Measurements from ENCODE around the gene TRIM2. TPM values are rescaled to one million over a fixed set of nuclear protein-coding genes. Genes with fewer than 3 reads are reported as not detected.

The TRIM2 gene
- total RNA-seq, 1 experiment from 2014 or later = 87.0 TPM

DNA sequence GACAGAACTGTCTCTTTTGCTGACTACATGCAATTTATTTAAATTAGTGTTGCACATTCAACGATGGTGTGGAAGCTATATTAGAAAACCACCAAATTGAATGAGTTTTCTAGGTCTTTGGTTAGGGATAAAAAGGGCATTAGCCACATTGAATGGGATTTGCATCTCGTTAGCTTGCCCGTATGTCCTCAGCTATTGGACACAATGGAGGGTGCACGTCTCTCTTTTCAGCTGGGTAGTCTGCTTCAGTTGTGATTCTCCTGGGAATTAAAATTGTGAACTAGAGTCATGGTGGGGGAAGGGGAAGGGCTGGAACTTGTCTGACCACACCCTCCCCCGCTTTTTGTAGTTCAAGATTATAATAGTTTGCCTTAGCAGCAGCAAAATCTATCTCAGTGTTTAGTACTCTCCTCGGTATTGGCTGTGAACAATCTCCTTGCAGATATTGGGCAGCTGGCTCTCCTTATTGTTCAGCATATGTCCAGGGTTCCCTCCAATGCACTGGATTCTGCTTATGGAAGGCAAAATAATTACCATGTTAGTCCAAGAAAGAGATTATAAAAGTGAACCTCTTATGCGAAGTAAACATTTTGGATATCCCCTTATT lies 23.3 kb downstream of the TRIM2 start:
- Histone ChIP-seq H4K20me1 (ENCODE audit: insufficient read depth) (no peaks in the 10 kb centered on the region), H3K4me3 (no peak overlapping the region), H3K9me2 (ENCODE audit: insufficient read depth) (no peaks in the 10 kb centered on the region), H3K27ac (no peak overlapping the region), H3K36me3 (ENCODE audit: low read depth) (peaks cover 13% of the 10 kb centered on the region), H3F3A (ENCODE audit: insufficient read depth, low read depth) (peaks cover 29% of the 10 kb centered on the region), H3K27me3 (ENCODE audit: insufficient read depth, low read depth) (no peaks in the 10 kb centered on the region), H3K79me2 (ENCODE audit: low read depth) (peaks cover 66% of the 10 kb centered on the region), H3K4me2 (no peak overlapping the region), H3K9me3 (ENCODE audit: insufficient read depth, low read depth) (0 out of 2 replicates have a peak, but pooled peaks cover 3% of the 10 kb centered on the region), H2AFZ (no peak overlapping the region), H3K4me1 (replicated peaks; ENCODE audit: insufficient read depth) (peaks cover 44% of the 10 kb centered on the region)
- ChIA-PET CTCF (no interaction called here), POLR2A (ENCODE audit: unreplicated experiment) (interaction anchor here (0.6 kb wide), 1 partner anchor 271 kb away, joined by 4 read pairs; no protein-coding TSS in a partner anchor)
- TF ChIP-seq EZH2 (IDR thresholded peaks at IDR 0.05; ENCODE audit: low read depth) = no peak
- TF ChIP-seq, protein P1, sequence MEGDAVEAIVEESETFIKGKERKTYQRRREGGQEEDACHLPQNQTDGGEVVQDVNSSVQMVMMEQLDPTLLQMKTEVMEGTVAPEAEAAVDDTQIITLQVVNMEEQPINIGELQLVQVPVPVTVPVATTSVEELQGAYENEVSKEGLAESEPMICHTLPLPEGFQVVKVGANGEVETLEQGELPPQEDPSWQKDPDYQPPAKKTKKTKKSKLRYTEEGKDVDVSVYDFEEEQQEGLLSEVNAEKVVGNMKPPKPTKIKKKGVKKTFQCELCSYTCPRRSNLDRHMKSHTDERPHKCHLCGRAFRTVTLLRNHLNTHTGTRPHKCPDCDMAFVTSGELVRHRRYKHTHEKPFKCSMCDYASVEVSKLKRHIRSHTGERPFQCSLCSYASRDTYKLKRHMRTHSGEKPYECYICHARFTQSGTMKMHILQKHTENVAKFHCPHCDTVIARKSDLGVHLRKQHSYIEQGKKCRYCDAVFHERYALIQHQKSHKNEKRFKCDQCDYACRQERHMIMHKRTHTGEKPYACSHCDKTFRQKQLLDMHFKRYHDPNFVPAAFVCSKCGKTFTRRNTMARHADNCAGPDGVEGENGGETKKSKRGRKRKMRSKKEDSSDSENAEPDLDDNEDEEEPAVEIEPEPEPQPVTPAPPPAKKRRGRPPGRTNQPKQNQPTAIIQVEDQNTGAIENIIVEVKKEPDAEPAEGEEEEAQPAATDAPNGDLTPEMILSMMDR (conservative IDR thresholded peaks at IDR 0.05) = no peak
- intact Hi-C loops (cut with micrococcal nuclease; ENCODE audit: unreplicated experiment) = no loop called here
- no TSS peak for BruUV-seq (replicated peaks)
- DNase-seq = no peak

GRCh38 chr4:153228512-153229140 lies 24.4 kb downstream of the TRIM2 start:
- H3K4me3 ChIP-seq = no peak overlapping the region
- ChIA-PET POLR2A (ENCODE audit: unreplicated experiment) (no interaction called here), CTCF (no interaction called here)
- no TSS peak for BruUV-seq (replicated peaks)
- peaks cover 13% of the 10 kb centered on the region for H3K36me3 ChIP-seq (ENCODE audit: low read depth)
- H3K9me3 ChIP-seq (ENCODE audit: insufficient read depth, low read depth) = 0 out of 2 replicates have a peak, but pooled peaks cover 3% of the 10 kb centered on the region
- H3K4me1 ChIP-seq (replicated peaks; ENCODE audit: insufficient read depth) = peaks cover 51% of the 10 kb centered on the region
- H3K27me3 ChIP-seq (ENCODE audit: insufficient read depth, low read depth) = no peaks in the 10 kb centered on the region
- TF ChIP-seq EZH2 (IDR thresholded peaks at IDR 0.05; ENCODE audit: low read depth) = no peak
- TF ChIP-seq, protein P1 (conservative IDR thresholded peaks at IDR 0.05) = no peak
- peaks cover 66% of the 10 kb centered on the region for H3K79me2 ChIP-seq (ENCODE audit: low read depth)
- H3F3A ChIP-seq (ENCODE audit: insufficient read depth, low read depth) = peaks cover 35% of the 10 kb centered on the region
- no peaks in the 10 kb centered on the region for H3K9me2 ChIP-seq (ENCODE audit: insufficient read depth)
- H3K27ac ChIP-seq = no peak overlapping the region
- intact Hi-C loops (cut with micrococcal nuclease; ENCODE audit: unreplicated experiment) = no loop called here
- H3K4me2 ChIP-seq = no peak overlapping the region
- no peak overlapping the region for H2AFZ ChIP-seq
- no peak for DNase-seq
- H4K20me1 ChIP-seq (ENCODE audit: insufficient read depth) = no peaks in the 10 kb centered on the region

GRCh38 chr4:153229545-153229944 lies 25.3 kb downstream of the TRIM2 start:
- no peaks in the 10 kb centered on the region for H3K9me2 ChIP-seq (ENCODE audit: insufficient read depth)
- H3K9me3 ChIP-seq (ENCODE audit: insufficient read depth, low read depth) = 0 out of 2 replicates have a peak, but pooled peaks cover 3% of the 10 kb centered on the region
- H4K20me1 ChIP-seq (ENCODE audit: insufficient read depth) = no peaks in the 10 kb centered on the region
- intact Hi-C loops (cut with micrococcal nuclease; ENCODE audit: unreplicated experiment) = no loop called here
- TF ChIP-seq, protein P1 (conservative IDR thresholded peaks at IDR 0.05) = no peak
- no peak for TF ChIP-seq EZH2 (IDR thresholded peaks at IDR 0.05; ENCODE audit: low read depth)
- H3F3A ChIP-seq (ENCODE audit: insufficient read depth, low read depth) = peaks cover 37% of the 10 kb centered on the region
- no peak overlapping the region for H3K27ac ChIP-seq
- no TSS peak for BruUV-seq (replicated peaks)
- ChIA-PET POLR2A (ENCODE audit: unreplicated experiment) (no interaction called here), CTCF (no interaction called here)
- no peak overlapping the region for H3K4me2 ChIP-seq
- H3K79me2 ChIP-seq (ENCODE audit: low read depth) = peaks cover 66% of the 10 kb centered on the region
- H3K4me1 ChIP-seq (replicated peaks; ENCODE audit: insufficient read depth) = peaks cover 51% of the 10 kb centered on the region
- no peak overlapping the region for H3K4me3 ChIP-seq
- no peak for DNase-seq
- peaks cover 9% of the 10 kb centered on the region for H3K36me3 ChIP-seq (ENCODE audit: low read depth)
- H2AFZ ChIP-seq = no peak overlapping the region
- H3K27me3 ChIP-seq (ENCODE audit: insufficient read depth, low read depth) = no peaks in the 10 kb centered on the region

Measured in PC-9 (cell line).